ENCODE results near the gene MTUS2.

MTUS2 gene

GRCh38 chr13:29046588-29046987, 226.4 kb downstream of the MTUS2 start:
- DNase-seq = no peak

- no peak for DNase-seq
These were observed 229.4 kb downstream of the MTUS2 start for GRCh38 chr13:29049524-29049923.

- DNase-seq = no peak
These were observed 230.6 kb downstream of the MTUS2 start for GRCh38 chr13:29050719-29051118.

- no peak for DNase-seq
These were observed 239.7 kb downstream of the MTUS2 start for GRCh38 chr13:29059800-29060199.

- DNase-seq = peak; percentile 55 to 61
These were observed 245.0 kb downstream of the MTUS2 start for GRCh38 chr13:29065142-29065541.

GRCh38 chr13:29067306-29067945, 247.3 kb downstream of the MTUS2 start:
- no peak for DNase-seq

GRCh38 chr13:29073755-29074154, 253.6 kb downstream of the MTUS2 start:
- DNase-seq = no peak

- no peak for DNase-seq
These were observed 257.1 kb downstream of the MTUS2 start for GRCh38 chr13:29077051-29077813.

- DNase-seq = peak in 1 of 2 experiments; percentile 18
These were observed 260.9 kb downstream of the MTUS2 start for GRCh38 chr13:29081036-29081435.

GRCh38 chr13:29081697-29082440, 261.7 kb downstream of the MTUS2 start:
- DNase-seq = no peak

GRCh38 chr13:29099781-29100406, 279.8 kb downstream of the MTUS2 start:
- DNase-seq = no peak

- peak; percentile 65 to 90 for DNase-seq
These were observed 280.6 kb downstream of the MTUS2 start for GRCh38 chr13:29100758-29101157.

- DNase-seq = no peak
These were observed 281.3 kb downstream of the MTUS2 start for GRCh38 chr13:29101409-29101808.

GRCh38 chr13:29101905-29102304, 281.8 kb downstream of the MTUS2 start:
- DNase-seq = no peak

GRCh38 chr13:29103065-29103800, 283.1 kb downstream of the MTUS2 start:
- no peak for DNase-seq

- DNase-seq = no peak
These were observed 284.3 kb downstream of the MTUS2 start for GRCh38 chr13:29104461-29104860.

- DNase-seq = no peak
These were observed 285.6 kb downstream of the MTUS2 start for GRCh38 chr13:29105779-29106178.

GRCh38 chr13:29106651-29107050, 286.5 kb downstream of the MTUS2 start:
- no peak for DNase-seq

- DNase-seq = no peak
These were observed 288.1 kb downstream of the MTUS2 start for GRCh38 chr13:29108068-29108786.

- DNase-seq = no peak
These were observed 289.8 kb downstream of the MTUS2 start for GRCh38 chr13:29109987-29110386.

- DNase-seq = no peak
These were observed 291.3 kb downstream of the MTUS2 start for GRCh38 chr13:29111446-29111845.

- DNase-seq = no peak
These were observed 295.7 kb downstream of the MTUS2 start for GRCh38 chr13:29115842-29116241.

Measured in NCI-H526 (cell line).